ENCODE data around the gene IFITM10. TPM values are rescaled to one million over a fixed set of nuclear protein-coding genes. Genes with fewer than 3 reads are reported as not detected.

Gene IFITM10
- polyA plus RNA-seq, 1 experiment = 0.04 TPM

DNA sequence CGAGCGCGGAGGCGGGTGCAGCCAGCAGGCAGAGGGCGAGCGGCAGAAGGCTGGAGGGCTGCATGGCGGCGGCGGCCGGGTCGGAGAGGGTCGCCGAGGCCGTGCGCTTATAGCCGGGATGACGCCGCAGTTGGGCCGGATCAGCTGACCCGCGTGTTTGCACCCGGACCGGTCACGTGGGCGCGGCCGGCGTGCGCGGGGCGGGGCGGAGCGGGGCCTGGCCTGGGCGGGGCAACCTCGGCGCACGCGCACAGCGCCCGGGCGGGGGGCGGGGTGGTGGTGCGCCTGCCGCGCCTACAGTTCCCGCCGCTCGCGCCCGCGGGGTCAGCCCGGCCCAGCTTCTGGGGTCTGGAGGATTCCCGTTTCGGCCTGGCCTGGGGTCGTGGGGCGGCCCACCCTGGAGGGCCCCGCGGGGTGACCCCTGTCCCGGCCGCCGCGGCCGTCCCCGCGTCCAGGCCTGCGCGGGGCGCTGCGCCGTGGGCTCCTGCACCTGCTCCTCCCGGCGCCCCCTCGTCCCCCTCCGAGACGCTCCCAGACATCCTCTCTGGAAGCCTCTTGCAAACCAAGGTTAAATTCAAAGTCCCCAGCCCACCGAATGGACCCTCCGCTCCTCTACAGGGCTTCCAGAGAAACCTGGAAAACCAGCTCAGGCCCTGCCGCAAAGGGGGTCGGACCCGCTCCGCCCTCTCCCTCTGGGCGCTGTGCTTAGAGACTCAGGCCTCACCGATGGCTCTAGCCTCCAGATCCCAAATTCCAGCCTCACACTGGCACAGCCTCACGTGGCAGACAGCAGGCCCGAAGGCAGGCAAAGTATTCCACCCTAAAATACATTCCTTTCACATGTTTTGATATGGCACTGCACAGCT, 13.6 kb upstream of the IFITM10 start, which contains the start of gene CTSD:
Gene CTSD (minus strand): TSS at position 132 of the 866 bp plus-strand sequence. CDS start 68 bp downstream, at position 64.
- no peaks in the 10 kb centered on the region; the same call in 1 of the 2 replicates for H3K9me3 ChIP-seq (ENCODE audit: control insufficient read depth, insufficient read depth, low read length)
- no peak within 1 kb of the TSS for H3K27ac ChIP-seq (ENCODE audit: low read depth, low read length)
- H3K4me3 ChIP-seq (ENCODE audit: low read depth, low read length) = peak within 1 kb of the TSS; percentile 79
- TF ChIP-seq, protein P1, sequence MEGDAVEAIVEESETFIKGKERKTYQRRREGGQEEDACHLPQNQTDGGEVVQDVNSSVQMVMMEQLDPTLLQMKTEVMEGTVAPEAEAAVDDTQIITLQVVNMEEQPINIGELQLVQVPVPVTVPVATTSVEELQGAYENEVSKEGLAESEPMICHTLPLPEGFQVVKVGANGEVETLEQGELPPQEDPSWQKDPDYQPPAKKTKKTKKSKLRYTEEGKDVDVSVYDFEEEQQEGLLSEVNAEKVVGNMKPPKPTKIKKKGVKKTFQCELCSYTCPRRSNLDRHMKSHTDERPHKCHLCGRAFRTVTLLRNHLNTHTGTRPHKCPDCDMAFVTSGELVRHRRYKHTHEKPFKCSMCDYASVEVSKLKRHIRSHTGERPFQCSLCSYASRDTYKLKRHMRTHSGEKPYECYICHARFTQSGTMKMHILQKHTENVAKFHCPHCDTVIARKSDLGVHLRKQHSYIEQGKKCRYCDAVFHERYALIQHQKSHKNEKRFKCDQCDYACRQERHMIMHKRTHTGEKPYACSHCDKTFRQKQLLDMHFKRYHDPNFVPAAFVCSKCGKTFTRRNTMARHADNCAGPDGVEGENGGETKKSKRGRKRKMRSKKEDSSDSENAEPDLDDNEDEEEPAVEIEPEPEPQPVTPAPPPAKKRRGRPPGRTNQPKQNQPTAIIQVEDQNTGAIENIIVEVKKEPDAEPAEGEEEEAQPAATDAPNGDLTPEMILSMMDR (IDR thresholded peaks at IDR 0.05; ENCODE audit: low read depth, low read length) = no peak
- no peak for DNase-seq (ENCODE audit: low read depth, low spot score)
- H3K27me3 ChIP-seq (ENCODE audit: control insufficient read depth, insufficient read depth, low read length) = no peaks in the 10 kb centered on the region
- ChIA-PET CTCF (interaction anchor here (0.6 to 1.8 kb wide), 2 partner anchors 29 to 70 kb away, joined by 5 to 7 read pairs; no protein-coding TSS in a partner anchor), POLR2A (interaction anchor here (0.5 to 0.7 kb wide), 2 partner anchors 10 to 420 kb away, joined by 3 to 6 read pairs; no protein-coding TSS in a partner anchor)

DNA sequence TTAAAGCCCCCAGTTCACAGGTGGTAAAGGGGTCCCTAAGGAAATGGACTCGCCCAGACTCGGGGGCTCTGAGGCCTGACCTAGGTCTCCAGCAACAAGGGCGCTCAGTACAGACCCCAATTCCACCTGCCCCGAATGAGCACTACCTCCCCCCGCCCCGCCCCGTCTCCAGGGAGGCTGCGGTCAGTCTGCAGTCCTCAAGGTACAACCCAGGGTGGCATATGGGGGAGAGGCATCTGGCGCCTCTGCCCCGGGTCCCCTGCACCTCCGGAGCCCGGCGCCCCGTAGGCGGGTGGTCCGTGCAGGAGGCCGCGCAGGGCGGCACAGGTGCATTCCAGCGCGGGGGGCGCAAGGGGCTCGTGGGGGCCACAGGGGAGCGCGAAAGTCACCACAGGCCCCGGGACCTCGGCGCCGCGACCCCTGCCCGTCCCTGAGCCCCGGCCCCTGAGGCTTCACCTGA, 13.0 kb upstream of the IFITM10 start:
- ChIA-PET POLR2A (no interaction called here), CTCF (no interaction called here)
- Histone ChIP-seq H3K27me3 (ENCODE audit: control insufficient read depth, insufficient read depth, low read length) (no peaks in the 10 kb centered on the region), H3K27ac (ENCODE audit: low read depth, low read length) (no peak overlapping the region), H3K9me3 (ENCODE audit: control insufficient read depth, insufficient read depth, low read length) (no peaks in the 10 kb centered on the region; the same call in 1 of the 2 replicates), H3K4me3 (ENCODE audit: low read depth, low read length) (peak overlapping the region; percentile 79)
- TF ChIP-seq, protein P1 (IDR thresholded peaks at IDR 0.05; ENCODE audit: low read depth, low read length) = no peak
- no peak for DNase-seq (ENCODE audit: low read depth, low spot score)

DNA sequence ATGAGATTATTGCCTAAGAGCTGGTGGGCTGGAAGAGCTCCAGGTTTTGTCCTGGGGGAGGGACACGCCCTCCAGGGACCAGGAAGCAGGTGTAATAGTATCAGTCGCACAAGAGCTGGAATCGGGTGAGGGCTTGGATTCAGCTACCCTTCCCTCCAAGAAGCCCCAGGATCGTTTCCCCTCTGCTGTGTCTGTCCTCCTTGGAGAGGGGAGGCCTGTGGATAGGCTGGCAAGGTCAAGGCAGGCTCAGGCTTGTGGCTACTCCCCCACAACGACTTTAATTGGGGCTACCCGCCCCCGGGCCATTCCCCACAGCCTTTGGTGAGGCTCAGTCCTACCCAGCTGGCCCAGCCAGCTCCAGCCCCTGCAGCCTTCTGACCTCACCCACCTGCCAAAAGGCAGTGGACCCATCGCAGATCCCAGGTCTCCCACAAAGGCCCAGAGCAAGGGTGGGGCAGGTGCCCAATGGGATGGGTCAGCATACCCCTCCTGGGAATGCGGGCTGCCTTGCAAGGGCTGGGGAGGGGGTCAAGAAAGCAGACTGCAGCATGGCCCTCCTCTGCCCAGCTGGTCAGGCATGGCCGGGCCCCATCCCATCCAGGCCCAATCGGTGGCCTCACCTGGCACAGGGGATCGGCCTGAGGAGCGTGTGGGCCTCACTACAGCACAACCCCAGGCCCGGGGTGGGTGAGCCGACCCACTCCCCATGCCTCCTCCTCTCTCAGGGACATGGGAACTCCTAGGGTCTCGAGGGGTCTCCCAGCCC, 12.3 kb upstream of the IFITM10 start:
- no peak for DNase-seq (ENCODE audit: low read depth, low spot score)
- Histone ChIP-seq H3K4me3 (ENCODE audit: low read depth, low read length) (peak overlapping the region; percentile 79), H3K27ac (ENCODE audit: low read depth, low read length) (no peak overlapping the region), H3K27me3 (ENCODE audit: control insufficient read depth, insufficient read depth, low read length) (no peaks in the 10 kb centered on the region), H3K9me3 (ENCODE audit: control insufficient read depth, insufficient read depth, low read length) (no peaks in the 10 kb centered on the region; the same call in 1 of the 2 replicates)
- TF ChIP-seq, protein P1 (IDR thresholded peaks at IDR 0.05; ENCODE audit: low read depth, low read length) = no peak
- POLR2A ChIA-PET = interaction anchor here (0.6 kb wide), 1 partner anchor 45 kb away, joined by 6 read pairs; no protein-coding TSS in a partner anchor
- CTCF ChIA-PET = interaction anchor here (1.1 kb wide), 1 partner anchor 69 kb away, joined by 6 read pairs; no protein-coding TSS in a partner anchor

DNA sequence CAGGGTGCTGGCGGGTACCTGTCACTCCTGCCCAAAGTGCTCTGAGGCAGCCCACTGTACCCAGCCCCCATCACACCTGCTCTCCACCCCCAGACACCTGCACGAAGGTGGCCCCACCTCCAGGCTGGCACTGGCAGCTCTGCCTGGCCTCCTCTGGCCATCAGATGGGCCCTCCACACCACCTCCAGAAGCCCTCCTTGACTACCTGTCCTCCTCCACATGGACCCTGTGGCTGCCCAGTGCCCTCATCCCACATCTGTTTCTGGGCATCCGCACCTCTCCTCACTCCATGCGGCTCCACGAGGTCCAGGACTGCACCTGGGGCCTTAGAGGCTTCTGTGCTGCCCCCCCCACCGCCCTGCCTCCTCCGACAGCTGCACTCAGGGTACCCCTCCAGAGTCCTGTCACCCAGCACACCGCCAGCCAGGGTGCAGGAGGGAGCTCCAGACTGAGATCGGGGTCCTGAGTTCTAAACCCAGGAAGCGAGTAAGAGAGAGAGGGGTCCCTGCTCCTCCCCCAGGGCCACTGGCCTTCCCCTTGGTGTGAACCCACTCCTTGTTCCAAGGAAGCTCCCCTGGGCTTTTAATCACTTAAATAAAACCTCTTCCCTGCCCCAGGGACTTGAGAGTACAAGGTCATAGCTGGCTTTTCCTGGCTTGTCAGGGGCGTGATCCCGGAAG, 11.6 kb upstream of the IFITM10 start:
- ChIA-PET POLR2A (interaction anchor here (0.6 kb wide), 1 partner anchor 46 kb away, joined by 6 read pairs; no protein-coding TSS in a partner anchor), CTCF (interaction anchor here (1.1 kb wide), 1 partner anchor 68 kb away, joined by 6 read pairs; no protein-coding TSS in a partner anchor)
- Histone ChIP-seq H3K9me3 (ENCODE audit: control insufficient read depth, insufficient read depth, low read length) (no peaks in the 10 kb centered on the region; the same call in 1 of the 2 replicates), H3K27me3 (ENCODE audit: control insufficient read depth, insufficient read depth, low read length) (no peaks in the 10 kb centered on the region), H3K4me3 (ENCODE audit: low read depth, low read length) (no peak overlapping the region; the same call in 1 of the 2 replicates), H3K27ac (ENCODE audit: low read depth, low read length) (no peak overlapping the region)
- DNase-seq (ENCODE audit: low read depth, low spot score) = no peak
- TF ChIP-seq, protein P1 (IDR thresholded peaks at IDR 0.05; ENCODE audit: low read depth, low read length) = no peak
